ENCODE results near the gene RIC3. TPM values are rescaled to one million over a fixed set of nuclear protein-coding genes. Genes with fewer than 3 reads are reported as not detected.

RIC3 gene
- total RNA-seq, 1 donor from 2014 or later, result 5.3 TPM

DNA sequence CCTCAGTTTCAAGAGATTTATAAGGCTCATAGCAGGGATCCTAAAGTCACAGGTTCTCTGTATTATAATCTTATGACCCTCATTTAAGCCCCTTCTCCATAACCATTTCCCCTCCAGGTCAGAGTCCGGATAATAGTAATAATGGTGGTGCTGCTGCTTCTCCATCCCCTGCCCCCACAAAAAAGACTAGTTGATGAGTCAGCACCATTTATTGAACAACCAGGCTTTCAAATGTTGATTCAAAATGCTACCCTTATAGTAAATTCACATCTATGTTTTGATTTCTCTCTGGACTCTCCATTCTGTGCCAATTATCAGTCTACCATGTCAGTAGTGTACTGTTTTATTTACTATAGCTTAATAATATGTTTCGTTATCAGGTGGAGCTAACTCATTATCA, 17.6 kb upstream of the RIC3 start:
- H3K4me3 ChIP-seq, result no peak overlapping the region
- intact Hi-C loops (cut with DNase I), result no loop called here
- no peaks in the 10 kb centered on the region for H3K36me3 ChIP-seq
- H3K27me3 ChIP-seq, result no peaks in the 10 kb centered on the region
- no peak for DNase-seq (ENCODE audit: low spot score in 2 of 2)
- H3K9me3 ChIP-seq, result no peaks in the 10 kb centered on the region
- TF ChIP-seq, protein P1, sequence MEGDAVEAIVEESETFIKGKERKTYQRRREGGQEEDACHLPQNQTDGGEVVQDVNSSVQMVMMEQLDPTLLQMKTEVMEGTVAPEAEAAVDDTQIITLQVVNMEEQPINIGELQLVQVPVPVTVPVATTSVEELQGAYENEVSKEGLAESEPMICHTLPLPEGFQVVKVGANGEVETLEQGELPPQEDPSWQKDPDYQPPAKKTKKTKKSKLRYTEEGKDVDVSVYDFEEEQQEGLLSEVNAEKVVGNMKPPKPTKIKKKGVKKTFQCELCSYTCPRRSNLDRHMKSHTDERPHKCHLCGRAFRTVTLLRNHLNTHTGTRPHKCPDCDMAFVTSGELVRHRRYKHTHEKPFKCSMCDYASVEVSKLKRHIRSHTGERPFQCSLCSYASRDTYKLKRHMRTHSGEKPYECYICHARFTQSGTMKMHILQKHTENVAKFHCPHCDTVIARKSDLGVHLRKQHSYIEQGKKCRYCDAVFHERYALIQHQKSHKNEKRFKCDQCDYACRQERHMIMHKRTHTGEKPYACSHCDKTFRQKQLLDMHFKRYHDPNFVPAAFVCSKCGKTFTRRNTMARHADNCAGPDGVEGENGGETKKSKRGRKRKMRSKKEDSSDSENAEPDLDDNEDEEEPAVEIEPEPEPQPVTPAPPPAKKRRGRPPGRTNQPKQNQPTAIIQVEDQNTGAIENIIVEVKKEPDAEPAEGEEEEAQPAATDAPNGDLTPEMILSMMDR (IDR thresholded peaks at IDR 0.05), result no peak
- H3K27ac ChIP-seq, result no peak overlapping the region
- H3K4me1 ChIP-seq, result no peaks in the 10 kb centered on the region

DNA sequence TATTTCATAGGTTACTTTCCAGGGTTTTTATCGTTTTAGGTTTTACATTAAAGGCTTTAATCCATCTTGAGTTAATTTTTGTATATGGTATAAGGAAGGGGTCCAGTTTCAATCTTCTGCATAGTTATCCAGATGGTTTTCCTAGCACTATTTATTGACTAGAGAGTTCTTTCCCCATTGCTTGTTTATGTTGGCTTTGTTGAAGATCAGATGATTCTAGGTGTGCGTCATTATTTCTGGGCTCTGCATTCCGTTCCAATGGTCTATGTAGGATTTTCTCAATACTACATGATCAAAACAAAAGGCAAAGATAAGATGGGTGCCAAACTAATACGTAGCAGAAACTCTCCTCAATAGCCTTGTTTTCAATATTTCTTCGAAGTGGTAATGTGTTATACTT, 14.3 kb upstream of the RIC3 start:
- TF ChIP-seq, protein P1 (IDR thresholded peaks at IDR 0.05), result no peak
- no peak overlapping the region for H3K4me3 ChIP-seq
- no peaks in the 10 kb centered on the region for H3K27me3 ChIP-seq
- intact Hi-C loops (cut with DNase I), result no loop called here
- no peaks in the 10 kb centered on the region for H3K9me3 ChIP-seq
- no peak for DNase-seq (ENCODE audit: low spot score in 2 of 2)
- no peaks in the 10 kb centered on the region for H3K36me3 ChIP-seq
- H3K27ac ChIP-seq, result no peak overlapping the region
- no peaks in the 10 kb centered on the region for H3K4me1 ChIP-seq

DNA sequence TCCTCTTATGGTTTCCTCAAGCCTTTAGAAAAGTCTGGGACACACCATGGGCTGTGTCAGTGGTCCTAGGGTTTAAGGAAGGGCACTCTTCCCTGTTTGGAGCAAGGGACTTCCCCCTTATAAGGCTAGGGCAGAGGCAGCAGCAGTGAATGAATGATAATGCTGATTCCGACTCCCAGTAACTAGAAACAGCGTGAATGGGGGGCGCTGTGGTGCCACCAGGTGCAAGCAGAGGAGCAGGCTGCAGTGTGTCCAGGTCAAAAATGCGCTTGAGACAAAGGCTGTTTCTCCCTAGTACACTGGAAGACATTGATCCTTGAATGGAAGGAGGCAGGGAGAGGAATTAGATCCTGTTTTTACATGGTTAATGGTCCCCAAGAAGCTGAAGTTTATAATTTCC, 11.6 kb upstream of the RIC3 start:
- no peaks in the 10 kb centered on the region for H3K9me3 ChIP-seq
- no peak for DNase-seq (ENCODE audit: low spot score in 2 of 2)
- TF ChIP-seq, protein P1 (IDR thresholded peaks at IDR 0.05), result no peak
- intact Hi-C loops (cut with DNase I), result no loop called here
- H3K27ac ChIP-seq, result no peak overlapping the region
- no peaks in the 10 kb centered on the region for H3K27me3 ChIP-seq
- H3K4me3 ChIP-seq, result no peak overlapping the region
- H3K36me3 ChIP-seq, result no peaks in the 10 kb centered on the region
- no peaks in the 10 kb centered on the region for H3K4me1 ChIP-seq

DNA sequence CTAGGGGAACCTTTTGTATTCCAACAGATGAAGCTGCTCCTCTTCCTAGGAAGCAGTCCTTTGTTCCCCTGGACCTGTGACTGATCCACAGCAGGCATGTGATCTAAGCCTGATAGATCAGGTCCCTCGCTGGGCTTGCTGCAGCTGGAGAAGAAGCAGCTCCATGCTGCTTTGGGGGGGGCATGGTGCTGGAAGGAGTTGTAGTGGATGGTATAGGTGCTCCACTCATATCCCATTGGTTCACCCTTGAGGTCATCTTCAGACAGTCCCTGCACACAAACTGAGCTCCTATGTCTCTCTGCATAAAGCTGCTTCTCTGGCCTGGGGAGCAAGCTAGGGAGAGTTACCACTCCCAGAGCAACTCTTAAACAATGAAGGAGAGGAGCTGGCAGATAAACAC, 9.5 kb upstream of the RIC3 start:
- Histone ChIP-seq H3K9me3 (no peaks in the 10 kb centered on the region), H3K27ac (no peak overlapping the region), H3K4me3 (no peak overlapping the region), H3K27me3 (no peaks in the 10 kb centered on the region), H3K36me3 (no peaks in the 10 kb centered on the region), H3K4me1 (no peaks in the 10 kb centered on the region)
- DNase-seq (ENCODE audit: low spot score in 2 of 2), result no peak
- TF ChIP-seq, protein P1 (IDR thresholded peaks at IDR 0.05), result no peak
- intact Hi-C loops (cut with DNase I), result no loop called here

DNA sequence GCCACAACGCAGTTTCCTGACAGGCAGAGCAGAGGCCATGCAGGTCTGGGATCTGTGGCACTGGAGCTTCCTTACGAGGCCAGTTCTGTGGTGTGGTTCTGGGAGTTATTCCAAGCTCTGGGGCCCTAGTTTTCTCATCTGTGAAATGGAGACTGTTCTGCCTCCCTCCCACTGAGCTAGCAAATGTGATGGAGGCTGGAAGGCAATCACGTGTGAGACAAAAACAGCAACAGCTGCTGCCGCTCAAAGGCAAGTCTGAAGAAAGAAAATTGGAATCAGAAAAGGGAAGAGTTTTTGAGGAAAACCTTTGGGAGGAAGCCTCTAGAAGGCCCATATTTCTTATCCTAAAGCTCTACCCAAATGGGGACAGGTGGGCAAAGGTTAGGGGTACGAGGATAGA, 8.3 kb upstream of the RIC3 start:
- Histone ChIP-seq H3K9me3 (no peaks in the 10 kb centered on the region), H3K27ac (no peak overlapping the region), H3K4me3 (no peak overlapping the region), H3K36me3 (no peaks in the 10 kb centered on the region), H3K4me1 (no peaks in the 10 kb centered on the region), H3K27me3 (no peaks in the 10 kb centered on the region)
- DNase-seq (ENCODE audit: low spot score in 2 of 2), result no peak
- intact Hi-C loops (cut with DNase I), result no loop called here
- TF ChIP-seq, protein P1 (IDR thresholded peaks at IDR 0.05), result no peak

DNA sequence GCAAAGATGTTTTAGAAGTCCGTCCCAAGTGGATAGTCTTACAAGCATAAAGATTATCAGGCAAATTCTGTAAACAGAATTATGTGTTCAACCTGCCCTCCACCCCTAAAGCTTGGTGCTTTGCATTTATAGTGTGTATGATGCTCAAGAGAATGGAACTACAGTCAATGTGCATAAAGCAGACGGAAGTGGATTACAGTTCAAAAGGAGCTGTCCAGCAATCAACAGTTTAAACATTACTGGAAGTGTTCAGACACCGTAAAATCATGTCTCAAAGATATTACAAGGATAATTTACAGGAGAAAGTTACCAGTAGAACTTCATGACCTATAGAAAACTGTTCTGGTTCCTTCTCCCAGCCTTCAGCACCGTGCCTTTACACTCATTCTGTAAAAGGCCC, 1.0 kb downstream of the RIC3 start:
- DNase-seq (ENCODE audit: low spot score in 2 of 2), result no peak
- intact Hi-C loops (cut with DNase I), result no loop called here
- peak overlapping the region; percentile 68 to 82 for H3K4me3 ChIP-seq

More for the DNA sequence above, 1.0 kb downstream of the RIC3 start:
- H3K9me3 ChIP-seq, result no peaks in the 10 kb centered on the region
- TF ChIP-seq, protein P1 (IDR thresholded peaks at IDR 0.05), result no peak
- no peak overlapping the region for H3K27ac ChIP-seq
- H3K4me1 ChIP-seq, result no peaks in the 10 kb centered on the region
- H3K27me3 ChIP-seq, result no peaks in the 10 kb centered on the region
- H3K36me3 ChIP-seq, result no peaks in the 10 kb centered on the region
